RPMI8226 (cell line): ENCODE measurements around the gene SP2.
A peak's percentile ranks its signal among the peaks of the same experiment; 100 is the strongest.
"Not testable (repeated sequence)": the region's sequence is repeated elsewhere in the genome, so short reads cannot be mapped to it uniquely, and the experiment has no call there.

ENCODE experiments used
- DNase-seq: peaks from one replicate; pipeline ENCODE4 v3.0.0-alpha.2; 2015

Gene SP2

DNA sequence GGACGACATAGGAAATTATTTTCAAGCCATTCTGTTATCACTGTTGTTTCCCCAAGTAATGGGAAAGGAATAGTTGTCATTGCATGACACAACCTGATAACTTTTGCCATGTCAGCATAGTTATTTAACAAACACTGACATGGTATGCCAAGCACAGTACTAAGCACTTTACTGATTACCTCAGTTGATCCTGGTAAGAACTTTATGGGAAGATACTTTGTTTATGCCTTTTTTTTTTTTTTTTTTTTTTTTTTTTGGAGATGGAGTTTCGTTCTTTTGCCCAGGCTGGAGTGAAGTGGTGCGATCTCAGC is 29.6 kb downstream of the SP2 start:
- no peak for DNase-seq

GRCh38 chr17:47927821-47928400 is 31.9 kb downstream of the SP2 start:
- no peak for DNase-seq

GRCh38 chr17:47928415-47928814 is 32.4 kb downstream of the SP2 start:
- no peak for DNase-seq

DNA sequence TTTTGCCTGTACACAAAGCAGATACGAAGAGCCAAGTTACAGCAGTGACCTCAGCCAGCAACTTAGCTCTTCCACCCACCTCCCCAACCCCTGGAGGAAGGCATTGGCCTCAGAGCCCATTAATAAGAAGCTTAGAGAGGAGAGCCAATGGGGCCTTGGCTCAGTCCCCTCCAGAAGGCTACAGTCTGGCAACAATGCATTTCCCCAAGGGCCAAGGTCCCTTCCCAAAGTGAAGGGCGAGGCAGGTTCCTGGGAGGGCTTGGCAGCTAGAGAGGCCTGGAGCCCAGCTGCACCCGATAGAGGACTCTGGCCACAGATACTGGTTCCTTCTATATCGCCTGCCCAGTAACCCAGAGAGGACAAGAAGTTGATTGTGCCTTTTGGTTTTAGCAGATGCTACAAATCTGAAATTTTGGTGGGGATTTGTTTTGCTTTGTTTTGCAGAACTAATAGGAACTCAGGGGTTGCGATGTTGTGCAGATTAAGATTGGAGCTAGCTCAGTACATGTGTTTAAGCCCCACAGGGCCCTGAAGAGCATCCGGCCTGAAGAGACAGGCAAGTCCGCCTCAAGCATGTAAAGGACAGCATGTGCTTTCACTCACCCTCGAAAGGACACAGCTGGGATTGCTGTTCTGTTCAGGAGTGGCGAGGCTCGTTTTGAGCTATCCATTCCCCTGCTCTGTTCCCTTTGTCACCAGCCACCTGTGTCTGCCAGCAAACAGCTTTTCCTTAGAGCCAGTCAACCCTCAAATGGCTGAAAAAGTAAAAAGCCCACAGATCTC is 33.4 kb downstream of the SP2 start:
- no peak for DNase-seq

- no peak for DNase-seq
Observed at GRCh38 chr17:47931848-47932247, 35.8 kb downstream of the SP2 start.

GRCh38 chr17:47934856-47935255 is 38.8 kb downstream of the SP2 start:
- DNase-seq, result no peak

DNA sequence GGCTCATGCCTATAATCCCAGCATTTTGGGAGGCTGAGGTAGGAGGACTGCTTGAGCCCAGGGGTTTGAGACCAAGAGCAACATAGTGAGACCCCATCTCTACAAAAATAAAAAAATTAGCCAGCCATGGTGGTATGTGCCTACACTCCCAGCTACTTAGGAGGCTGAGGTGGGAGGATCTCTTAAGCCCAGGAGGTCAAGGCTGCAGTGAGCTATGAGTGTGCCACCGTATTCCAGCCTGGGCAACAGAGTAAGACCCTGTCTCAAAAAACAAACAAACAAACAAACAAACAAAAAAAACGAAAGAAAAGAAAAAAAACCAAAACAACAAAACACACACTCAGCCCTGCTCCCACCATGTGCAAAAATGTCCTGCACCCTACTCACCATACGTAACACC is 39.4 kb downstream of the SP2 start:
- not testable (repeated sequence) for DNase-seq

GRCh38 chr17:47935961-47936360 is 39.9 kb downstream of the SP2 start:
- DNase-seq, result no peak

- DNase-seq, result no peak
Observed at GRCh38 chr17:47937941-47938340, 41.9 kb downstream of the SP2 start.

GRCh38 chr17:47941246-47942095 is 45.4 kb downstream of the SP2 start, which contains the start of gene PNPO:
PNPO (plus strand) TSS chr17:47941571; CDS start chr17:47941676, 105 bp downstream.
- DNase-seq, result peak; percentile 94

DNA sequence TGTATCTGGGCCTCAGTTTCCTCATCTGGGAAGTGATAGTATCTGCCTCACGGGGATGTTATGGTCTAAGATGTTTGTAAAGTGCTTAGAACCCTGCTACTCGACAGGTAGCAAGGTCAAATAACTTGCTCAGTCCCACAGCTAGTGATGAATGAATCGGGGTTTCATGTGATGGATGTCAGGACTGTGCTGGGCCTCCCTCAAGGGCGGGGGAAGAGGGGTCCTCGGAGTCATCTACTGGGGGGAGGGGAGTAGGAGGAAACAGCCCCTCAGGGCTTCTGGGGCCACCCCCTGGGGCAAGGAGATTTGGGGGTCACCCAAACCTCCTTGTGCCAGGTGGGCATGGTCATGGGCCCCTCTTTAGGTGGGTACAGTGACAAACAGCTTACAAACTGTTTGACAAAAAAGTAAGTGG is 46.1 kb downstream of the SP2 start:
- DNase-seq, result no peak

DNA sequence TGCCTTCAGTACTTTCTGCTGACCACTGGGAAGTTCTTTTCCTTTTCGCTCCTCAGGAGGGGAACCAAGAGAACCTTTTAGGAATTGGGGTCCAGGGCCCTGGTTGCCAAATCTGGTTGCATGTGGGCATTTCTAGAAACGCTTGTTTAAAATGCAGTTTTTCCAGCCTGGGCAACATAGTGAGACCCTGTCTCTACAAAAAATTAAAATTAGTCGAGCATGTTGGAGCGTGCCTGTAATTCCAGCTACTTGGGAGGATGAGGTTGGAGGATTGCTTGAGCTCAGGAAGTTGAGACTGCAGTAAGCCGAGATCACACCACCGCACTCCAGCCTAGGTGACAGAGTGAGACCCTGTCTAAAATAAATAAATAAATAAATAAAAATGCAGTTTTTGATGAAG is 46.5 kb downstream of the SP2 start:
- DNase-seq, result no peak

- no peak for DNase-seq
Observed at GRCh38 chr17:47945080-47945479, 49.0 kb downstream of the SP2 start.

GRCh38 chr17:47945529-47946508 is 49.8 kb downstream of the SP2 start:
- no peak for DNase-seq

- DNase-seq, result no peak
Observed at GRCh38 chr17:47946516-47946915, 50.5 kb downstream of the SP2 start.

- peak; percentile 78 for DNase-seq
Observed at GRCh38 chr17:47946929-47947397, 50.9 kb downstream of the SP2 start.

GRCh38 chr17:47948706-47949196 is 52.7 kb downstream of the SP2 start:
- DNase-seq, result no peak

GRCh38 chr17:47949197-47949759 is 53.2 kb downstream of the SP2 start:
- peak; percentile 90 for DNase-seq

GRCh38 chr17:47949946-47950345 is 53.9 kb downstream of the SP2 start:
- DNase-seq, result peak; percentile 70

GRCh38 chr17:47950448-47950847 is 54.4 kb downstream of the SP2 start:
- no peak for DNase-seq

- DNase-seq, result no peak
Observed at GRCh38 chr17:47952171-47953021, 56.4 kb downstream of the SP2 start.
